ENCODE results near the gene CASP9.

DNA sequence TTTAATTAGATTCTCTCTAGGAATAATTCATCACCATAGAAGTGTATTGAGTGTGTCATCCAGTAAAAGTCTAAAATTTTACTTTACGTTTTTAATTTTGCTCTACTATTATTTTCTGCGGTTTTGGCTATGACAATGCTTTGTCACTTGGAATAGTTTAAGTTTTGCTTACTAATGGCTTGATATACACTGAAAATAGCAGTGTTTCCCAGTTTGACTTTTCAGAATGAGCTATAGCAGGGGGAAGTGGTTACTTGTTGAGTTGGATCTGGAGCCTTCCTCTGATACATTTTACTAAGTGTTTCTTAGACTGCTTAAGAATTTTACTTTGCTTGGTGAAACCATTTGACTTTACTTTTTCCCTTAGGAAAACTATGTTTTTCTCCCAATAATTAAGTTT lies 7.7 kb upstream of the CASP9 start:
- TF ChIP-seq POLR2A (IDR thresholded peaks at IDR 0.05), result no peak
- TF ChIP-seq, protein P1, sequence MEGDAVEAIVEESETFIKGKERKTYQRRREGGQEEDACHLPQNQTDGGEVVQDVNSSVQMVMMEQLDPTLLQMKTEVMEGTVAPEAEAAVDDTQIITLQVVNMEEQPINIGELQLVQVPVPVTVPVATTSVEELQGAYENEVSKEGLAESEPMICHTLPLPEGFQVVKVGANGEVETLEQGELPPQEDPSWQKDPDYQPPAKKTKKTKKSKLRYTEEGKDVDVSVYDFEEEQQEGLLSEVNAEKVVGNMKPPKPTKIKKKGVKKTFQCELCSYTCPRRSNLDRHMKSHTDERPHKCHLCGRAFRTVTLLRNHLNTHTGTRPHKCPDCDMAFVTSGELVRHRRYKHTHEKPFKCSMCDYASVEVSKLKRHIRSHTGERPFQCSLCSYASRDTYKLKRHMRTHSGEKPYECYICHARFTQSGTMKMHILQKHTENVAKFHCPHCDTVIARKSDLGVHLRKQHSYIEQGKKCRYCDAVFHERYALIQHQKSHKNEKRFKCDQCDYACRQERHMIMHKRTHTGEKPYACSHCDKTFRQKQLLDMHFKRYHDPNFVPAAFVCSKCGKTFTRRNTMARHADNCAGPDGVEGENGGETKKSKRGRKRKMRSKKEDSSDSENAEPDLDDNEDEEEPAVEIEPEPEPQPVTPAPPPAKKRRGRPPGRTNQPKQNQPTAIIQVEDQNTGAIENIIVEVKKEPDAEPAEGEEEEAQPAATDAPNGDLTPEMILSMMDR (IDR thresholded peaks at IDR 0.05), result no peak
